Measurements from ENCODE around the gene ATP8A1.

DNA sequence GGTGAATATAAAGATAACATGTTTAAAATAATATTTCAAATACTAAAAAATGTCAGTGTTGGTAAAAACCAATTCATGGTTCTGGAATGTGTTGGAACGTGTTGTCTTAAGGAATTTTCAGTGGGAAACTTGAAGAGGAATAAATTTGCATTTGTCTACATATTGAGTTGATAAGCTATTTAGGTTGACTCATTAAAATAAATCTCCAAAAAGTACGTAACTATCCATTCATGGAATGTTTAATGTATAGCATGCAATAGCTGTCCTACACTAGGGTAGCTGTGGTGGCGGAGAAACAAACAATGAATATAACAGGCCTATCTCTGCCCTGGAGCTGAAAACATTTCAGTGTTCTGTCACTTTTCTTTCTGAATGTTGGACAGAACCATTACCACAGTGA, 239.4 kb downstream of the ATP8A1 start:
- TF ChIP-seq CTCF (conservative IDR thresholded peaks at IDR 0.05; ENCODE audit: low read depth, low read length) (no peak), POLR2A (IDR thresholded peaks at IDR 0.05; ENCODE audit: low read depth, low read length) (no peak), MXI1 (IDR thresholded peaks at IDR 0.05; ENCODE audit: borderline replicate concordance, low read depth, low read length) (no peak), MAZ (IDR thresholded peaks at IDR 0.05; ENCODE audit: borderline replicate concordance, low read depth, low read length) (no peak), BHLHE40 (IDR thresholded peaks at IDR 0.05; ENCODE audit: low read depth, low read length) (no peak; the same call in 1 of the 2 replicates), MAFK (IDR thresholded peaks at IDR 0.05; ENCODE audit: low read depth, low read length) (no peak)
- TF ChIP-seq, protein P1, sequence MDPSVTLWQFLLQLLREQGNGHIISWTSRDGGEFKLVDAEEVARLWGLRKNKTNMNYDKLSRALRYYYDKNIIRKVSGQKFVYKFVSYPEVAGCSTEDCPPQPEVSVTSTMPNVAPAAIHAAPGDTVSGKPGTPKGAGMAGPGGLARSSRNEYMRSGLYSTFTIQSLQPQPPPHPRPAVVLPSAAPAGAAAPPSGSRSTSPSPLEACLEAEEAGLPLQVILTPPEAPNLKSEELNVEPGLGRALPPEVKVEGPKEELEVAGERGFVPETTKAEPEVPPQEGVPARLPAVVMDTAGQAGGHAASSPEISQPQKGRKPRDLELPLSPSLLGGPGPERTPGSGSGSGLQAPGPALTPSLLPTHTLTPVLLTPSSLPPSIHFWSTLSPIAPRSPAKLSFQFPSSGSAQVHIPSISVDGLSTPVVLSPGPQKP (IDR thresholded peaks at IDR 0.05; ENCODE audit: borderline replicate concordance, low read depth, low read length): no peak

Data from IMR-90 (cell line).